D721Med (cell line): ENCODE results near the gene GRM7.

ENCODE experiments used
- DNase-seq: peaks from one replicate; pipeline ENCODE4 v3.0.0; 2011; ENCODE audit warnings: low spot score; ENCODE audit not compliant: insufficient read length
- FAIRE-seq: peaks from 2 replicates; lab custom pipeline; 2011; peaks lifted over from hg19 to GRCh38; lab: Jason Lieb, UNC
- CTCF ChIP-seq: IDR thresholded peaks from 2 replicates; pipeline ENCODE4 v1.5.1; 2012; ENCODE audit warnings: mild to moderate bottlenecking, control low read depth; ENCODE audit not compliant: insufficient read depth; ENCODE audit errors: missing control alignments

GRM7 gene

GRCh38 chr3:7487763-7488162 lies 626.8 kb downstream of the GRM7 start:
- TF ChIP-seq CTCF, result no peak
- no peak for DNase-seq
- no peak for FAIRE-seq

DNA sequence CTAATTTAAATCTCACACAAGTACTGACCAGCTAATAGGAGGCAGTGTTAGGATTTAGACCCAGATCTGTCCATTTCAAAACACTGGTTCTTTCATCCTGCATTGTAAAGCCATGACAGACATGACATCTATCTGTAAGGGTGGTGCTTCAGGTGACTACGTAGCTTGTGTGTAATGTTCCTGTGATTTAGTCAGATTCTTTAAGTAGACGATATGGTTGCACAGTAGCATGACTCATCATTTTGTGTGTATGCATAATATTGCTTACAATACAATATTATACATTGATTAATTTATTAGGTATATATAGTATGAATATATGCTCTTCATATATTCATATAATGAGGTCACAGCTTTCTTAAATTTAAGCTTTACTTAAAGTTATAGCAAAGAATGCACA lies 628.5 kb downstream of the GRM7 start:
- DNase-seq (no peak), FAIRE-seq (no peak)
- TF ChIP-seq CTCF, result no peak

- FAIRE-seq (no peak), DNase-seq (no peak)
- TF ChIP-seq CTCF, result no peak
Measured at GRCh38 chr3:7498715-7499114, 637.8 kb downstream of the GRM7 start.

DNA sequence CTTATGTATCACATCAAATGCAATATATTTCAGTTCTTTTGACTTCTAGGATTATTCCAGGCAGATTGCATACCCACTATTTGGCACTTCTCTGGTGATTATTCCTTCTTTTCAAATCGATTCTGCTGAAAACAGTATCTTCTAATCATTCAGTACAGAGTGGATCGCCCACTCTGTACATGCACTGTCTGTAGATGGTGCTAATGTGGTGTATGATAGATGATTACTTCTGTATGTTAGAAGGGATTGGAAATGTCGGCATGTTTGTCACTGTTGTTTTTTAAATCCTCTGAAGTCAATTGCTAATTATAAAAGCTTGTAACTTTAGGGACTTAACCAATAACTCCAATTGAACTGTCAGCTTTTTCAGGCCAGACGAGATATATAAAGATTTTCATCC lies 642.5 kb downstream of the GRM7 start:
- peak; percentile 20 for TF ChIP-seq CTCF
- FAIRE-seq, result peak; percentile 56
- no peak for DNase-seq

GRCh38 chr3:7504886-7505775 lies 644.2 kb downstream of the GRM7 start:
- no peak for TF ChIP-seq CTCF
- DNase-seq (no peak), FAIRE-seq (no peak)

DNA sequence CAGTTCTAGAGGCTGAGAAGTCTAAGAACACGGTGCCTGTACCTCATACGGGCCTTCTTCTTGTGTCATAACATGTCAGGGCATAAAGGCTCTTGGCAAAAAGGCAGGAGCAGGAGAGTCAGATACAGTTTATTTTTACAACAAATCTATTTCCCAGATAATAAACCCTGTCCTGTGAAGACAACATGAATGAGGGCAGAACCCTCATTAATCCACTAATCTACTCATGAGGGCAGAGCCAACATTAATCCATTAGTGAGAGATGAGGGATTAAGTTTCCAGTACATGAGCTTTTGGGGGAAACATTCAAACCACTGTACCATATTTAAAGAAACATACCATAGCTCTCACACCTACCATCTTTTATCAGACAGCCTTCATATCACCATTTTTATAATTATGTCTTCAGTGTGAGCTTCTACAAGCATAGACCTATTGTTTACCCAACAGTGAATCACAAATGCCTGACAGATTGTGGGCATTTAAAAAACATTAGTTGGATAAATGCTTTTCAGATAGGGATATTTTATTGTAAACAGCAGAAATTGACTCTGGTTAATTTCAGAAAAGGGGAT lies 645.8 kb downstream of the GRM7 start:
- no peak for TF ChIP-seq CTCF
- DNase-seq (no peak), FAIRE-seq (peak; percentile 98)

GRCh38 chr3:7508821-7509220 lies 647.9 kb downstream of the GRM7 start:
- no peak for FAIRE-seq
- TF ChIP-seq CTCF, result no peak
- no peak for DNase-seq
